ENCODE measurements around the gene MLYCD.

MLYCD gene

DNA sequence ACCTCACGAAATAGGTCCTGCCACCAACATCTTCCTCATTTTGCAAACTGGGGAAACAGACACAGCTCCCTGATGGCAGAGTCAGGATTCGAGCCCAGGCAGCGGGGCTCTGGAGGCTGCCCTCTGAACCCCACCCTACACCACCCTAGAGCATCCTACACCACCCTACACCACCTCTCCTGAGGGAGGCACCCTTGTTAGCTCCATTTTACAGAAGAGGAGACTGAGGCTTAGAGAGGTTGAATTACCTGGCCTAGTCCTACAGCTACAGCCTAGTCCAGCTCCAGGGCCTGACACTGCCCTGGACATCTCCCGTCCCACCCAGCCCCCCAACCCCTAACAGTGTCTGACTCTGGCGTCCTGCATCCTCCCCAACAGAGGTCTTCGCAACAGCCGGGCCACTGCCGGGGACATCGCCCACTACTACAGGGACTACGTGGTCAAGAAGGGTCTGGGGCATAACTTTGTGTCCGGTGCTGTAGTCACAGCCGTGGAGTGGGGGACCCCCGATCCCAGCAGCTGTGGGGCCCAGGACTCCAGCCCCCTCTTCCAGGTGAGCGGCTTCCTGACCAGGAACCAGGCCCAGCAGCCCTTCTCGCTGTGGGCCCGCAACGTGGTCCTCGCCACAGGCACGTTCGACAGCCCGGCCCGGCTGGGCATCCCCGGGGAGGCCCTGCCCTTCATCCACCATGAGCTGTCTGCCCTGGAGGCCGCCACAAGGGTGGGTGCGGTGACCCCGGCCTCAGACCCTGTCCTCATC, 65.9 kb downstream of the MLYCD start:
- H4K20me1 ChIP-seq (ENCODE audit: insufficient read depth, low read length): no peaks in the 10 kb centered on the region
- TF ChIP-seq, protein P1, sequence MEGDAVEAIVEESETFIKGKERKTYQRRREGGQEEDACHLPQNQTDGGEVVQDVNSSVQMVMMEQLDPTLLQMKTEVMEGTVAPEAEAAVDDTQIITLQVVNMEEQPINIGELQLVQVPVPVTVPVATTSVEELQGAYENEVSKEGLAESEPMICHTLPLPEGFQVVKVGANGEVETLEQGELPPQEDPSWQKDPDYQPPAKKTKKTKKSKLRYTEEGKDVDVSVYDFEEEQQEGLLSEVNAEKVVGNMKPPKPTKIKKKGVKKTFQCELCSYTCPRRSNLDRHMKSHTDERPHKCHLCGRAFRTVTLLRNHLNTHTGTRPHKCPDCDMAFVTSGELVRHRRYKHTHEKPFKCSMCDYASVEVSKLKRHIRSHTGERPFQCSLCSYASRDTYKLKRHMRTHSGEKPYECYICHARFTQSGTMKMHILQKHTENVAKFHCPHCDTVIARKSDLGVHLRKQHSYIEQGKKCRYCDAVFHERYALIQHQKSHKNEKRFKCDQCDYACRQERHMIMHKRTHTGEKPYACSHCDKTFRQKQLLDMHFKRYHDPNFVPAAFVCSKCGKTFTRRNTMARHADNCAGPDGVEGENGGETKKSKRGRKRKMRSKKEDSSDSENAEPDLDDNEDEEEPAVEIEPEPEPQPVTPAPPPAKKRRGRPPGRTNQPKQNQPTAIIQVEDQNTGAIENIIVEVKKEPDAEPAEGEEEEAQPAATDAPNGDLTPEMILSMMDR (IDR thresholded peaks at IDR 0.05; ENCODE audit: low read depth, low read length): no peak
- TF ChIP-seq EZH2phosphoT487 (IDR thresholded peaks at IDR 0.05; ENCODE audit: low read depth): no peak
- no peak overlapping the region for H2AFZ ChIP-seq (ENCODE audit: low read depth, low read length)
- no peaks in the 10 kb centered on the region for H3K79me2 ChIP-seq (ENCODE audit: low read length)
- no peaks in the 10 kb centered on the region for H3K4me1 ChIP-seq (ENCODE audit: low read length)
- no peak overlapping the region for H3K27ac ChIP-seq (ENCODE audit: low read length)
- H3K4me3 ChIP-seq (ENCODE audit: low read length): no peak overlapping the region
- no peaks in the 10 kb centered on the region for H3K9me3 ChIP-seq (ENCODE audit: insufficient read depth, low read length)
- no peaks in the 10 kb centered on the region for H3K27me3 ChIP-seq (ENCODE audit: low read depth, low read length)
- no peaks in the 10 kb centered on the region for H3K36me3 ChIP-seq (replicated peaks; ENCODE audit: low read depth, low read length)
- H3K9ac ChIP-seq (ENCODE audit: low read length): no peak overlapping the region
- no peak overlapping the region for H3K4me2 ChIP-seq (ENCODE audit: low read length)

DNA sequence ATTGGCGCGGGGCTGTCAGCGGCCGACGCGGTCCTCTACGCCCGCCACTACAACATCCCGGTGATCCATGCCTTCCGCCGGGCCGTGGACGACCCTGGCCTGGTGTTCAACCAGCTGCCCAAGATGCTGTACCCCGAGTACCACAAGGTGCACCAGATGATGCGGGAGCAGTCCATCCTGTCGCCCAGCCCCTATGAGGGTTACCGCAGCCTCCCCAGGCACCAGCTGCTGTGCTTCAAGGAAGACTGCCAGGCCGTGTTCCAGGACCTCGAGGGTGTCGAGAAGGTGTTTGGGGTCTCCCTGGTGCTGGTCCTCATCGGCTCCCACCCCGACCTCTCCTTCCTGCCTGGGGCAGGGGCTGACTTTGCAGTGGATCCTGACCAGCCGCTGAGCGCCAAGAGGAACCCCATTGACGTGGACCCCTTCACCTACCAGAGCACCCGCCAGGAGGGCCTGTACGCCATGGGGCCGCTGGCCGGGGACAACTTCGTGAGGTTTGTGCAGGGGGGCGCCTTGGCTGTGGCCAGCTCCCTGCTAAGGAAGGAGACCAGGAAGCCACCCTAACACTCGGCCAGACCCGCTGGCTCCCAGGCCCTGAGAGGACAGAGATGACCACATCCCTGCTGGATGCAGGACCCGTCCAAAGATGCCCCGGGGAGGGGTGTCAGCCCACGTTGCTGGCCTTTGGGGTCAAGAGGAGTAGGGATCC, 66.7 kb downstream of the MLYCD start:
- H4K20me1 ChIP-seq (ENCODE audit: insufficient read depth, low read length): no peaks in the 10 kb centered on the region

DNA sequence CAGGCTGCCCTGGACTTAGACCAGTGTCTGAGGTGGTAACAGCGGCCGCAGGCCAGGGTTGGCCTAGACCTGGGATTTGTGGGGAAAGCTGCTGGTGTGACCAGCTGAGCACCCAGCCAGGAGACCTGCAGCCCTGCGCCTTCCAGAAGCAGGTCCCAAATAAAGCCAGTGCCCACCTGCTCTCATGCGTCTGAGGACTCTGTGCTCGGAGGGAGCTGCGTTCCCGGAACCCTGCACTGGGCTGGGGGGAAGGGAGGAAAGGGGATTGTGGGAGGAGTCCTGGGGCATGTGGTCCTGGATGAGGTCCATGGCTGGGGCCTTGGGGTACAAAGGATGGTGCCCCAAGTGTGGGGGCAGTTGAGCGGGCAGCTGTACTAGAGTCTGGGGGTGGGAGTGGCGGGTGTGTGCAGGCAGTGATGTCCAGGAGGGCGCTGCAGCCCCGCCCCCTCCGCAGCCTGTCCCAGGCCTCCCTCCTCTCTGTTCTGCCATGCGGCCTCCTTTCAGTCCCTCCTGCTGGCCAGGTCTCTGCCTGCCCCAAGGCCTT, 67.3 kb downstream of the MLYCD start:
- H3K4me3 ChIP-seq (ENCODE audit: low read length): no peak overlapping the region
- H3K36me3 ChIP-seq (replicated peaks; ENCODE audit: low read depth, low read length): no peaks in the 10 kb centered on the region
- no peaks in the 10 kb centered on the region for H3K79me2 ChIP-seq (ENCODE audit: low read length)
- no peak overlapping the region for H2AFZ ChIP-seq (ENCODE audit: low read depth, low read length)
- H3K4me2 ChIP-seq (ENCODE audit: low read length): no peak overlapping the region
- H3K27me3 ChIP-seq (ENCODE audit: low read depth, low read length): no peaks in the 10 kb centered on the region
- no peaks in the 10 kb centered on the region for H3K4me1 ChIP-seq (ENCODE audit: low read length)
- no peak overlapping the region for H3K27ac ChIP-seq (ENCODE audit: low read length)
- no peak overlapping the region for H3K9ac ChIP-seq (ENCODE audit: low read length)
- no peaks in the 10 kb centered on the region for H4K20me1 ChIP-seq (ENCODE audit: insufficient read depth, low read length)
- no peak for TF ChIP-seq EZH2phosphoT487 (IDR thresholded peaks at IDR 0.05; ENCODE audit: low read depth)
- TF ChIP-seq, protein P1 (IDR thresholded peaks at IDR 0.05; ENCODE audit: low read depth, low read length): no peak
- H3K9me3 ChIP-seq (ENCODE audit: insufficient read depth, low read length): no peaks in the 10 kb centered on the region

More for the DNA sequence above, 66.7 kb downstream of the MLYCD start:
- TF ChIP-seq EZH2phosphoT487 (IDR thresholded peaks at IDR 0.05; ENCODE audit: low read depth): no peak
- TF ChIP-seq, protein P1 (IDR thresholded peaks at IDR 0.05; ENCODE audit: low read depth, low read length): no peak
- H3K9me3 ChIP-seq (ENCODE audit: insufficient read depth, low read length): no peaks in the 10 kb centered on the region
- no peaks in the 10 kb centered on the region for H3K4me1 ChIP-seq (ENCODE audit: low read length)
- H3K36me3 ChIP-seq (replicated peaks; ENCODE audit: low read depth, low read length): no peaks in the 10 kb centered on the region
- no peak overlapping the region for H2AFZ ChIP-seq (ENCODE audit: low read depth, low read length)
- H3K27me3 ChIP-seq (ENCODE audit: low read depth, low read length): no peaks in the 10 kb centered on the region
- no peaks in the 10 kb centered on the region for H3K79me2 ChIP-seq (ENCODE audit: low read length)
- H3K27ac ChIP-seq (ENCODE audit: low read length): no peak overlapping the region
- no peak overlapping the region for H3K4me2 ChIP-seq (ENCODE audit: low read length)
- H3K9ac ChIP-seq (ENCODE audit: low read length): no peak overlapping the region
- H3K4me3 ChIP-seq (ENCODE audit: low read length): no peak overlapping the region

DNA sequence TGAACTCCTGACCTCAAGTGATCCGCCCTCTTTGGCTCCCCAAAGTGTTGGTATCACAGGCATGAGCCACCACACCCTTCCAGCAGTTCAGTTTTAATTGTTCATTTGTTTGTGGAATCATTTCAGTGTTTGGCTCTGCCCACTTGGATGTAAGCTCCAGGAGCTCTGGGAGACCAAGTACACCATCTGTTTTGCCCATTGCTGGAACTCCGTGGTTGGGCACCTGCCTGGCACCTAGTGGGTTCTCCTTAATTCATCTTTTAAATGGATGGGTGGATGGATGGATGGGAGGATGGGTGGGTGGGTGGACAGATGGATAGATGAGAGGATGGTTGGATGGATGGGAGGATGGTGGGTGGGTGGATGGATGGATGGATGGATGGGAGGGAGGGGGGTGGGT, 68.2 kb downstream of the MLYCD start:
- Histone ChIP-seq H2AFZ (ENCODE audit: low read depth, low read length) (no peak overlapping the region), H3K4me1 (ENCODE audit: low read length) (no peaks in the 10 kb centered on the region), H3K4me3 (ENCODE audit: low read length) (no peak overlapping the region), H3K36me3 (replicated peaks; ENCODE audit: low read depth, low read length) (no peaks in the 10 kb centered on the region), H4K20me1 (ENCODE audit: insufficient read depth, low read length) (no peaks in the 10 kb centered on the region), H3K27me3 (ENCODE audit: low read depth, low read length) (no peaks in the 10 kb centered on the region), H3K9ac (ENCODE audit: low read length) (no peak overlapping the region), H3K9me3 (ENCODE audit: insufficient read depth, low read length) (no peaks in the 10 kb centered on the region), H3K4me2 (ENCODE audit: low read length) (no peak overlapping the region), H3K27ac (ENCODE audit: low read length) (no peak overlapping the region), H3K79me2 (ENCODE audit: low read length) (no peaks in the 10 kb centered on the region)
- TF ChIP-seq, protein P1 (IDR thresholded peaks at IDR 0.05; ENCODE audit: low read depth, low read length): no peak
- TF ChIP-seq EZH2phosphoT487 (IDR thresholded peaks at IDR 0.05; ENCODE audit: low read depth): no peak
